ENCODE measurements around the gene GUF1.

Gene GUF1

GRCh38 chr4:44678094-44679041 lies at the start of gene GUF1:
TSS of gene GUF1 (plus strand) at chr4:44678420. CDS start at chr4:44678623, 203 bp downstream.
- peak; percentile 65 for DNase-seq

GRCh38 chr4:44629280-44629866 lies 48.8 kb upstream of the GUF1 start:
- peak; percentile 54 for DNase-seq

GRCh38 chr4:44632089-44632488 lies 46.1 kb upstream of the GUF1 start:
- peak; percentile 5 for DNase-seq

GRCh38 chr4:44632733-44633132 lies 45.5 kb upstream of the GUF1 start:
- no peak for DNase-seq

GRCh38 chr4:44638091-44638490 lies 40.1 kb upstream of the GUF1 start:
- DNase-seq, result peak; percentile 21

- DNase-seq, result no peak
Observed at GRCh38 chr4:44646151-44646550, 32.1 kb upstream of the GUF1 start.

- no peak for DNase-seq
Observed at GRCh38 chr4:44651425-44651824, 26.8 kb upstream of the GUF1 start, which contains the start of gene YIPF7. TSS of gene YIPF7 (minus strand) at chr4:44651625. CDS start at chr4:44650100, 1,525 bp downstream.

- no peak for DNase-seq
Observed at GRCh38 chr4:44652002-44652401, 26.2 kb upstream of the GUF1 start.

GRCh38 chr4:44660396-44660795 lies 17.8 kb upstream of the GUF1 start:
- DNase-seq, result no peak

GRCh38 chr4:44661940-44662622 lies 16.1 kb upstream of the GUF1 start:
- DNase-seq, result no peak

- no peak for DNase-seq
Observed at GRCh38 chr4:44662623-44663005, 15.6 kb upstream of the GUF1 start.

- DNase-seq, result no peak
Observed at GRCh38 chr4:44663539-44664263, 14.5 kb upstream of the GUF1 start.

- no peak for DNase-seq
Observed at GRCh38 chr4:44668526-44668925, 9.7 kb upstream of the GUF1 start.

GRCh38 chr4:44670506-44671199 lies 7.6 kb upstream of the GUF1 start:
- DNase-seq, result no peak

GRCh38 chr4:44671636-44672035 lies 6.6 kb upstream of the GUF1 start:
- no peak for DNase-seq

- DNase-seq, result no peak
Observed at GRCh38 chr4:44674471-44674870, 3.7 kb upstream of the GUF1 start.

GRCh38 chr4:44675366-44675765 lies 2.9 kb upstream of the GUF1 start:
- DNase-seq, result no peak

- DNase-seq, result no peak
Observed at GRCh38 chr4:44679060-44679459, 840 bp downstream of the GUF1 start.

- DNase-seq, result no peak
Observed at GRCh38 chr4:44684648-44685047, 6.4 kb downstream of the GUF1 start.

GRCh38 chr4:44700427-44700826 lies 22.2 kb downstream of the GUF1 start:
- no peak for DNase-seq

GRCh38 chr4:44701037-44701436 lies 22.8 kb downstream of the GUF1 start:
- DNase-seq, result no peak

GRCh38 chr4:44704673-44705072 lies 26.5 kb downstream of the GUF1 start:
- DNase-seq, result no peak

Measured in NCI-H1105 treated with DMSO at 0.1 percent for 48 hours (cell line).